PC-3 (cell line): ENCODE results near the gene SPIN2B. TPM values are rescaled to one million over a fixed set of nuclear protein-coding genes. Genes with fewer than 3 reads are reported as not detected.
A peak's percentile ranks its signal among the peaks of the same experiment; 100 is the strongest.
"Not testable (repeated sequence)": the region's sequence is repeated elsewhere in the genome, so short reads cannot be mapped to it uniquely, and the experiment has no call there.

ENCODE experiments used
- ATAC-seq: fragments of 200-7000 bp; cut with Tn5 transposase; 2 replicates; pipeline ENCODE4 v1.9.1; 2020; ENCODE audit warnings: mild to moderate bottlenecking, moderate library complexity
- BruUV-seq: library from RNA; stranded (reverse); fragments of 400-500 nt; replicated peaks from 2 replicates; lab custom pipeline; 2021; lab: Mats Ljungman, UMichigan
- CTCF ChIA-PET: fragments of 300-600 bp; sonication (Branson Sonifier 250); formaldehyde crosslinking; loops from one replicate; lab custom pipeline; 2022; ENCODE audit warnings: antibody characterized with exemption; lab: Charles Lee
- POLR2A ChIA-PET: fragments of 300-600 bp; sonication (Branson Sonifier 250); formaldehyde crosslinking; loops from one replicate; lab custom pipeline; 2022; ENCODE audit warnings: antibody characterized with exemption; ENCODE audit not compliant: unreplicated experiment; lab: Charles Lee
- DNase-seq: peaks from one replicate; pipeline ENCODE4 v3.0.0-alpha.2; 2015
- H2AFZ ChIP-seq: fragments of 300-600 bp; sonication (generic); 2 replicates; pipeline ENCODE4 v1.6.0; 2016; ENCODE audit warnings: antibody characterized with exemption, low read length
- H3F3A ChIP-seq: fragments of 300-600 bp; sonication (generic); one replicate; pipeline ENCODE4 v1.6.0; 2017; ENCODE audit warnings: antibody characterized with exemption, low read length, control low read depth, mild to moderate bottlenecking; ENCODE audit not compliant: unreplicated experiment
- H3K27ac ChIP-seq: fragments of 300-600 bp; sonication (generic); 2 replicates; pipeline ENCODE4 v1.5.1; 2016; ENCODE audit warnings: mild to moderate bottlenecking, low read length
- H3K27me3 ChIP-seq: fragments of 300-600 bp; sonication (generic); 2 replicates; pipeline ENCODE4 v1.6.1; 2016; ENCODE audit warnings: low read length, mixed read lengths
- H3K36me3 ChIP-seq: fragments of 300-600 bp; sonication (generic); 2 replicates; pipeline ENCODE4 v1.6.1; 2016; ENCODE audit warnings: low read depth, mixed run types, low read length, mixed read lengths
- H3K4me1 ChIP-seq: fragments of 300-600 bp; sonication (generic); 2 replicates; pipeline ENCODE4 v1.5.1; 2016; ENCODE audit warnings: low read length; ENCODE audit not compliant: insufficient read depth
- H3K4me2 ChIP-seq: fragments of 300-600 bp; sonication (generic); 2 replicates; pipeline ENCODE4 v1.6.0; 2016; ENCODE audit warnings: low read length
- H3K4me3 ChIP-seq: fragments of 300-600 bp; sonication (generic); 2 replicates; pipeline ENCODE4 v1.5.1; 2016; ENCODE audit warnings: mild to moderate bottlenecking, low read length, mixed read lengths
- H3K79me2 ChIP-seq: fragments of 300-600 bp; sonication (generic); 2 replicates; pipeline ENCODE4 v1.6.1; 2017; ENCODE audit warnings: low read length, mixed read lengths
- H3K9ac ChIP-seq: fragments of 300-600 bp; sonication (generic); 2 replicates; pipeline ENCODE4 v1.6.0; 2016; ENCODE audit warnings: mild to moderate bottlenecking, low read length
- H3K9me2 ChIP-seq: fragments of 300-600 bp; sonication (generic); replicated peaks from 2 replicates; pipeline ENCODE4 v1.6.1; 2016; ENCODE audit warnings: mixed run types, low read length, mixed read lengths
- H3K9me3 ChIP-seq: fragments of 300-600 bp; sonication (generic); 2 replicates; pipeline ENCODE4 v1.6.1; 2016; ENCODE audit warnings: low read length, mixed read lengths
- H4K20me1 ChIP-seq: fragments of 300-600 bp; sonication (generic); 2 replicates; pipeline ENCODE4 v1.6.1; 2016; ENCODE audit warnings: low read length, mixed read lengths
- EZH2 ChIP-seq: fragments of 300-600 bp; sonication (generic); IDR thresholded peaks from one replicate; pipeline ENCODE4 v1.6.1; 2017; ENCODE audit warnings: antibody characterized with exemption, mild to moderate bottlenecking, low read length; ENCODE audit not compliant: unreplicated experiment
- EZH2phosphoT487 ChIP-seq: fragments of 300-600 bp; sonication (generic); IDR thresholded peaks from 2 replicates; pipeline ENCODE4 v1.6.1; 2018; ENCODE audit warnings: mild to moderate bottlenecking, antibody characterized with exemption, low read length, borderline replicate concordance
- intact Hi-C: fragments of 100-400 bp; cut with micrococcal nuclease; formaldehyde crosslinking; loops from 2 replicates; pipeline ENCODE4 v1.9.0; 2023
- total RNA-seq: library from RNA; depleted of rRNA; stranded (reverse); fragments of >200 nt; gene quantifications from 2 replicates; pipeline ENCODE4 v1.2.3, GENCODE V29; 2014
- TF ChIP-seq, protein P1 (sequence below): fragments of 300-600 bp; sonication (generic); conservative IDR thresholded peaks from 2 replicates; pipeline ENCODE4 v1.5.1; 2017; ENCODE audit warnings: antibody characterized with exemption, low read depth, mild to moderate bottlenecking, low read length

The SPIN2B gene
- total RNA-seq, 1 experiment from 2014 or later = 17.7 TPM

DNA sequence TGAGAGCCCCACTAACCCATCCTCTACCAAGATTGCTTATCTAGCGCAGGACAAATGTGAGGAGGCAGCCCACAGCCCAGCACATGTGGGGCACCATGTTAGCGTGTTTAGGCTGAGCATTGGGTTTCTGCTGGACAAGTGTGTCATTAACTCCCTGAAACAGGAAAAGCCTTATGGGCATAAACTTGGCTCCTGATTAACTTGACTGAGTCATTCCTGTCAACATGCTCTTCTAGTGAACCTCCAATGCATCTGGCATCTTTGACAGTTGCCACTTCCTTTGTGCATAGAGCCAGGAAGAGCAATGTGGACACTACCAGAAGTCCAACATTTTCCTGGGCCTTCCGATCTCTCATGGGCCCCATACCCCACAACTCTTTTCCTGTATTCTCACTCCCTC lies 13.4 kb upstream of the SPIN2B start:
- ChIA-PET POLR2A (no interaction called here), CTCF (no interaction called here)
- ATAC-seq = peak; percentile 80
- Histone ChIP-seq H3K4me2 (no peak overlapping the region), H3K4me3 (no peak overlapping the region), H3K9me2 (no peaks in the 10 kb centered on the region), H4K20me1 (no peaks in the 10 kb centered on the region), H3K36me3 (no peaks in the 10 kb centered on the region), H3K9me3 (no peaks in the 10 kb centered on the region), H3F3A (no peaks in the 10 kb centered on the region), H3K4me1 (peaks cover 16% of the 10 kb centered on the region), H3K27me3 (no peaks in the 10 kb centered on the region), H3K79me2 (no peaks in the 10 kb centered on the region), H2AFZ (no peak overlapping the region), H3K9ac (no peak overlapping the region), H3K27ac (no peak overlapping the region)
- intact Hi-C loops = no loop called here
- TF ChIP-seq EZH2phosphoT487 = no peak
- TF ChIP-seq, protein P1, sequence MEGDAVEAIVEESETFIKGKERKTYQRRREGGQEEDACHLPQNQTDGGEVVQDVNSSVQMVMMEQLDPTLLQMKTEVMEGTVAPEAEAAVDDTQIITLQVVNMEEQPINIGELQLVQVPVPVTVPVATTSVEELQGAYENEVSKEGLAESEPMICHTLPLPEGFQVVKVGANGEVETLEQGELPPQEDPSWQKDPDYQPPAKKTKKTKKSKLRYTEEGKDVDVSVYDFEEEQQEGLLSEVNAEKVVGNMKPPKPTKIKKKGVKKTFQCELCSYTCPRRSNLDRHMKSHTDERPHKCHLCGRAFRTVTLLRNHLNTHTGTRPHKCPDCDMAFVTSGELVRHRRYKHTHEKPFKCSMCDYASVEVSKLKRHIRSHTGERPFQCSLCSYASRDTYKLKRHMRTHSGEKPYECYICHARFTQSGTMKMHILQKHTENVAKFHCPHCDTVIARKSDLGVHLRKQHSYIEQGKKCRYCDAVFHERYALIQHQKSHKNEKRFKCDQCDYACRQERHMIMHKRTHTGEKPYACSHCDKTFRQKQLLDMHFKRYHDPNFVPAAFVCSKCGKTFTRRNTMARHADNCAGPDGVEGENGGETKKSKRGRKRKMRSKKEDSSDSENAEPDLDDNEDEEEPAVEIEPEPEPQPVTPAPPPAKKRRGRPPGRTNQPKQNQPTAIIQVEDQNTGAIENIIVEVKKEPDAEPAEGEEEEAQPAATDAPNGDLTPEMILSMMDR = no peak
- TF ChIP-seq EZH2 = no peak
- no TSS peak for BruUV-seq
- DNase-seq = peak; percentile 72

DNA sequence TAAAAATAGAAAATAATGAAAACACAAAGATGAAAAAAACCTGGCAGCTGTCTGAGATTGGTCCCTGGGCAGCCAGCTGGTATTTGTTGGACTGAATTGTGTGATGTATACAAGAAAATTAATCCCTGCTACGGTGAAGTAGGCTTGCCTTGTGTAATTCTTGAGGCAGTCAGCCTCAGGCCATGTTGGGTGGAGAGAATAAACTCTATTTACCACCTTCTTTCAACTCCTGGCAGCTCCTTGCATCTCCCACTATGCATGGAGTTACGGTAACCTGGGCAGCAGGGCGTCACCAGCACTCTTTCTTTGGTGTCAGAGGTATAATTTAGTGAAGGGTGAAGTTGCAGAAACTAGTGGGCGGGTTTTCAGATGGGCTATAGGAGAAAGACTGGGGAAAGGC lies 12.4 kb upstream of the SPIN2B start:
- no peaks in the 10 kb centered on the region for H3K9me2 ChIP-seq
- no peaks in the 10 kb centered on the region for H3K79me2 ChIP-seq
- no peaks in the 10 kb centered on the region for H3K9me3 ChIP-seq
- DNase-seq (no peak), ATAC-seq (no peak)
- no TSS peak for BruUV-seq
- no peaks in the 10 kb centered on the region for H3K36me3 ChIP-seq
- intact Hi-C loops = no loop called here
- H3K9ac ChIP-seq = no peak overlapping the region
- H2AFZ ChIP-seq = no peak overlapping the region
- TF ChIP-seq, protein P1 = no peak
- TF ChIP-seq EZH2phosphoT487 = no peak
- H4K20me1 ChIP-seq = no peaks in the 10 kb centered on the region
- no peaks in the 10 kb centered on the region for H3F3A ChIP-seq
- no peak overlapping the region for H3K4me2 ChIP-seq
- H3K4me3 ChIP-seq = no peak overlapping the region
- ChIA-PET POLR2A (no interaction called here), CTCF (no interaction called here)
- no peak overlapping the region for H3K27ac ChIP-seq
- H3K4me1 ChIP-seq = peaks cover 16% of the 10 kb centered on the region
- H3K27me3 ChIP-seq = no peaks in the 10 kb centered on the region

DNA sequence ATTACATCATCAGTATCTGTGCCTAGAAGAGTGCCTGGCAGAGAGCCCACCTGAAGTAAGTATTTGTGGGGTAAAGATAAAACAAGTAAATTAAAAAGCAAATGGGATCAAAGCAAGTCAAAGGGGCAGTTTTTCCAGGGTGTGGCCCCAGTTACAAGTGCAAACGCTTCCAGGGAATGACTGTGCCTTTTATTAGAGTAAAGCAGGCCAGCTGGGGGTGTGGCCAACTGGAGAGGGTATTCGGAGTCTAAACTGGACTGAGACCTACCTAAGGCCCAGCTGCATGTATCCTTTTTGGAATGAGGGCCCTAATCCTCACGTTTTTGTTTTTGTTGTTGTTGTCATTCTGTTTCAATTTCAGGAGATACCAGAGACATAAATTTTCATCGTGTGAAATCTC lies 11.9 kb upstream of the SPIN2B start:
- H3F3A ChIP-seq, POLR2A ChIA-PET, H3K9ac ChIP-seq, H2AFZ ChIP-seq, H3K27me3 ChIP-seq, H4K20me1 ChIP-seq, H3K4me2 ChIP-seq, H3K79me2 ChIP-seq, CTCF ChIA-PET, BruUV-seq, H3K36me3 ChIP-seq, intact Hi-C loops, H3K9me3 ChIP-seq, H3K9me2 ChIP-seq, H3K4me3 ChIP-seq: not testable (repeated sequence)
- Histone ChIP-seq H3K4me1 (peaks cover 16% of the 10 kb centered on the region), H3K27ac (0 out of 2 replicates have a peak overlapping the region, but pooled peaks have one; percentile 13)
- ATAC-seq = peak; percentile 82
- peak; percentile 38 for DNase-seq
